HUES48 (cell line): ENCODE results near the gene CCNF.

Source experiments
- H3K27ac ChIP-seq: one replicate; pipeline ENCODE4 v1.7.0; 2013; ENCODE audit warnings: low read depth, low read length, inconsistent platforms
- H3K27me3 ChIP-seq: 2 replicates; pipeline ENCODE4 v1.6.1; 2013; ENCODE audit warnings: mild to moderate bottlenecking, low read length; ENCODE audit not compliant: control insufficient read depth, insufficient read depth
- H3K36me3 ChIP-seq: 2 replicates; pipeline ENCODE4 v1.6.1; 2013; ENCODE audit warnings: low read length; ENCODE audit not compliant: control insufficient read depth, insufficient read depth
- H3K4me1 ChIP-seq: 2 replicates; pipeline ENCODE4 v1.6.1; 2013; ENCODE audit warnings: mild to moderate bottlenecking, low read length; ENCODE audit not compliant: control insufficient read depth, insufficient read depth
- H3K4me3 ChIP-seq: 2 replicates; pipeline ENCODE4 v1.5.1; 2013; ENCODE audit warnings: mild to moderate bottlenecking, low read depth, low read length
- H3K9ac ChIP-seq: 2 replicates; pipeline ENCODE4 v1.6.1; 2013; ENCODE audit warnings: mild to moderate bottlenecking, low read depth, low read length, moderate library complexity
- H3K9me3 ChIP-seq: 2 replicates; pipeline ENCODE4 v1.6.1; 2013; ENCODE audit warnings: low read length; ENCODE audit not compliant: control insufficient read depth, insufficient read depth

Gene CCNF

DNA sequence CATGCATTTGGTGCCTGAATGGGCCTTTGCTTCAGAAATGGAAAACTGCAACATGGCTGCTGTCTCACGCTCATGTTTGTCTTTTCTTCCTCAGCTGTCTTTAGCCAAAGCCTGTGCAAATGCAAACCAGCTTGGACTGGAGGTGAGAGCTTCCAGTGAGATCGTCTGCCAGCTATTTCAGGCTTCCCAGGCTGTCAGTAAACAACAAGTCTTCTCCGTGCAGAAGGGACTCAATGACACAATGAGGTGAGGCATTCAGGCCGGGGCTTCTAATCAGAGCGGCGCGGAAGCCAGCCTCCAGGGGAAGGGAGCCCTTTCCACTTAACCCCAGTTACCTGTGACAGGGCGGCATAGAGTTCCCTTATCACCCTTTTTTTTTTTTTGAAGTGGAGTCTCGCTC, 14.3 kb downstream of the CCNF start:
- Histone ChIP-seq H3K9ac (no peak overlapping the region), H3K27ac (no peak overlapping the region), H3K36me3 (peaks cover 76% of the 10 kb centered on the region), H3K4me3 (no peak overlapping the region), H3K9me3 (no peaks in the 10 kb centered on the region), H3K4me1 (no peaks in the 10 kb centered on the region), H3K27me3 (no peaks in the 10 kb centered on the region)

DNA sequence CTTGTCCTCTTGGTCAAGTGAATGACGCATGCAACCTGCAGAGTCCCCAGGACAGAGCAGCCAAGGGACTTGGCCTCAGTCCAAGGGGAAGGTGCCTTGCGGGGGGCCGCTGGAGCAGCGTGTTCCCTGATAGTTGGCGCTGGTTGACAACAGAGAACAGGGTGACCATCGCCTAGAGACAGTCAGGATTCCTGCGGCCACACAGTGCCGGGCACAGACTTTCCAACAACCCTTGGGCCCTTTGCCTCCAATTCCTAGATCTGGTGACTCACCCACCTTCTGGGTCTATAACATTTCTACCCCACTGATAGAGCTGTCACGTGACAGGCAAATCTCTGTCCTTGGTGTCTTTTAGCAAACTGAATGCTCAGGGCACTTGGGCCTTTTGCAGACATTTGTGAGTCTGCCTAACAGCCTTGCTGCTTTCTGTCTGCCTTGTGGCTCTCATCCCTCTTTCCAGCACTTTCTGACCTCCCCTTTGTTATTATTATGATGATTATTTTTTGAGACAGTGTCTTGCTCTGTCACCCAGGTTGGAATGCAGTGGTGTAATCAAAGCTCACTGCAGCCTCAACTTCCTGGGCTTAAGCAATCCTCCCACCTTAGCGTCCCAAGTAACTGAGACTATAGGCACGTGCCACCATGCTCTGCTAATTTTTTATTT, 18.8 kb downstream of the CCNF start:
- Histone ChIP-seq H3K9ac (no peak overlapping the region), H3K36me3 (peaks cover 87% of the 10 kb centered on the region), H3K9me3 (no peaks in the 10 kb centered on the region), H3K4me3 (no peak overlapping the region), H3K4me1 (no peaks in the 10 kb centered on the region), H3K27ac (no peak overlapping the region), H3K27me3 (no peaks in the 10 kb centered on the region)

DNA sequence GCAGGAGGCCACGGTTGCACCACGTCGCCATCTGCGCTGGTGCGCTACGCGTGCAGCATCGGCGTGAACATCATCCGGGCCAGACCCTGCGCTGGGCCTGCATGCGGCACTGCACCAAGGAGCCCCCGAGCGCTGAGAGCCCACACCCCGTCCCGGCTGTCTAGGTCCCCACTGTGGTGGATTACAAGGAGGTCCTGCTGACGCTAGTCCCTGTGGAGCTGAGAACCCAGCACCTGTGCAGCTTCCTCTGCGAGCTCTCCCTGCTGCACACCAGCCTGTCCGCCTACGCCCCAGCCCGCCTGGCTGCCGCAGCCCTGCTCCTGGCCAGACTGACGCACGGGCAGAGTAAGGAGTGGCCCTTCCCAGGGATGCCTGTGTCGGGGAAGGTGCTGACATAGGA, 19.9 kb downstream of the CCNF start:
- H3K4me1 ChIP-seq: no peaks in the 10 kb centered on the region
- no peaks in the 10 kb centered on the region for H3K9me3 ChIP-seq
- no peak overlapping the region for H3K9ac ChIP-seq
- no peak overlapping the region for H3K4me3 ChIP-seq
- H3K27me3 ChIP-seq: no peaks in the 10 kb centered on the region
- no peak overlapping the region for H3K27ac ChIP-seq
- H3K36me3 ChIP-seq: peaks cover 91% of the 10 kb centered on the region

- no peak overlapping the region for H3K9ac ChIP-seq
- no peaks in the 10 kb centered on the region for H3K27me3 ChIP-seq
- H3K4me1 ChIP-seq: no peaks in the 10 kb centered on the region
- peaks cover 92% of the 10 kb centered on the region for H3K36me3 ChIP-seq
- no peak overlapping the region for H3K27ac ChIP-seq
- H3K9me3 ChIP-seq: no peaks in the 10 kb centered on the region
- no peak overlapping the region for H3K4me3 ChIP-seq
Measured at GRCh38 chr16:2450535-2450934, 21.3 kb downstream of the CCNF start.

GRCh38 chr16:2450975-2451381, 21.7 kb downstream of the CCNF start:
- Histone ChIP-seq H3K9me3 (no peaks in the 10 kb centered on the region), H3K27me3 (no peaks in the 10 kb centered on the region), H3K27ac (no peak overlapping the region), H3K36me3 (peaks cover 92% of the 10 kb centered on the region), H3K9ac (no peak overlapping the region), H3K4me1 (no peaks in the 10 kb centered on the region), H3K4me3 (no peak overlapping the region)

- no peaks in the 10 kb centered on the region for H3K4me1 ChIP-seq
- H3K9ac ChIP-seq: no peak overlapping the region
- H3K36me3 ChIP-seq: peaks cover 92% of the 10 kb centered on the region
- no peak overlapping the region for H3K27ac ChIP-seq
- no peaks in the 10 kb centered on the region for H3K27me3 ChIP-seq
- H3K9me3 ChIP-seq: no peaks in the 10 kb centered on the region
- no peak overlapping the region for H3K4me3 ChIP-seq
Measured at GRCh38 chr16:2451851-2452320, 22.6 kb downstream of the CCNF start.

DNA sequence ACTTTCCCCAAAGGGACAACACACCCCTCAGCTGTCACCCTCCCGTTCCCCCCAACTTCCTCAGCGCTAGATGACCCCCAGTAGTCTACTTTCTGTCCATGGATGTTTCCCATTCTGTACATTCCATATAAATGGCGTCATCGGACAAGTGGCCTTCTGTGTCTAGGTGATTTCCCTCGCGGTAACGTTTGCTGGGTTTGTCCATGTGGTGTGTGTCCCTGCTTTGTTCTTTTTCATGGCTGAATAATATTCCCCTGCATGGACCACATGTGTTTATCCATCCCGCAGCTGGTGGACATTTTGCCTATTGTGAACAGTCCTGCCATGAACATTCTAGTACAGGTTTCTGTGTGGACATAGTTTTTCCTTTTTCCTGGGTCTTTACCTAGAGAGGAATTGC, 23.4 kb downstream of the CCNF start:
- peaks cover 94% of the 10 kb centered on the region for H3K36me3 ChIP-seq
- no peak overlapping the region for H3K9ac ChIP-seq
- no peaks in the 10 kb centered on the region for H3K4me1 ChIP-seq
- no peak overlapping the region for H3K27ac ChIP-seq
- H3K4me3 ChIP-seq: no peak overlapping the region
- H3K27me3 ChIP-seq: no peaks in the 10 kb centered on the region
- no peaks in the 10 kb centered on the region for H3K9me3 ChIP-seq

DNA sequence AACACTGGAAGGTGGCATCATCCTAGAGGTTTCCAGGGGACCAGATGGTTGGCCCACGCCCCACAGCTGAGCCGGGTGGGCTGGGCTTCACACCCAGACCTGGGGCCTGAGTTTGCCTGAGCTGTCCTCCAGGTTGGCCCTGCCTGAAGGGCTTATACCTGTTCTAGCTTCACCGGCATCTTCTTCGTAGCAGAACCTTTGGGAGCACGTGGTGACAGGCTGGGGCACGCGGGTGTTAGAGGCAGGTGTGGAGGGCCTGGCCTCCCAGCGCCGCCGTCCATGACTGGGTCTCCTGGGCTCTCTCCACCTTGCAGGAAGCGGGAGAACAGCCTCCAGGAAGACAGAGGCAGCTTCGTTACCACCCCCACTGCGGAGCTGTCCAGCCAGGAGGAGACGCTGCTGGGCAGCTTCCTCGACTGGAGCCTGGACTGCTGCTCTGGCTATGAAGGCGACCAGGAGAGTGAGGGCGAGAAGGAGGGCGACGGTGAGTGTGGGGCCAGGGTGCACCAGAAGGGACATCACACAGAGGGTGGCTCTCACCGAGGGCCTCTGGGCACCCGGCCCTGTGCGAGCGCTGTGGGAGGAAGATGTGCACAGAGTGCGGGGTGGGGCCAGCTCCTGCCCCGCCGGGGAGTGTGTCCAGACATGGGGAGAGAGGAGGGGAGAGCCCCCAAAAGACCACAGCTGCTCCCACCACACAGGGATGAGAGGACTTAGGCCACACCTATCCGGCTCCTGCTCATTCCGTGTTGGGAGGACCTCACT, 26.0 kb downstream of the CCNF start:
- Histone ChIP-seq H3K4me1 (no peaks in the 10 kb centered on the region), H3K27me3 (no peaks in the 10 kb centered on the region), H3K9ac (no peak overlapping the region), H3K36me3 (peaks cover 74% of the 10 kb centered on the region), H3K4me3 (no peak overlapping the region), H3K9me3 (no peaks in the 10 kb centered on the region), H3K27ac (no peak overlapping the region)

DNA sequence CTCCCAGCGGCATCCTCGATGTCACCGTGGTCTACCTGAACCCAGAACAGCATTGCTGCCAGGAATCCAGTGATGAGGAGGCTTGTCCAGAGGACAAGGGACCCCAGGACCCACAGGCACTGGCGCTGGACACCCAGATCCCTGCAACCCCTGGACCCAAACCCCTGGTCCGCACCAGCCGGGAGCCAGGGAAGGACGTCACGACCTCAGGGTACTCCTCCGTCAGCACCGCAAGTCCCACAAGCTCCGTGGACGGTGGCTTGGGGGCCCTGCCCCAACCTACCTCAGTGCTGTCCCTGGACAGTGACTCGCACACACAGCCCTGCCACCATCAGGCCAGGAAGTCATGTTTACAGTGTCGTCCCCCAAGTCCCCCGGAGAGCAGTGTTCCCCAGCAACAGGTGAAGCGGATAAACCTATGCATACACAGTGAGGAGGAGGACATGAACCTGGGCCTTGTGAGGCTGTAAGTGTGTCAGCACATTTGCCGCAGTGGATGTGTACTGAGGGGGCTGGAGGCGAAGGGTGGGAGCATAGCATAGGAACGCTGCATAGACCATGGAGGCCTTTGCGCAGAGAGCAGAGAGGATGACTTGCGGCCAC, 27.4 kb downstream of the CCNF start:
- H3K36me3 ChIP-seq: peaks cover 69% of the 10 kb centered on the region
- no peak overlapping the region for H3K4me3 ChIP-seq
- no peaks in the 10 kb centered on the region for H3K27me3 ChIP-seq
- H3K9me3 ChIP-seq: no peaks in the 10 kb centered on the region
- no peak overlapping the region for H3K9ac ChIP-seq
- H3K27ac ChIP-seq: no peak overlapping the region
- H3K4me1 ChIP-seq: 0 out of 2 replicates have a peak, but pooled peaks cover 4% of the 10 kb centered on the region

DNA sequence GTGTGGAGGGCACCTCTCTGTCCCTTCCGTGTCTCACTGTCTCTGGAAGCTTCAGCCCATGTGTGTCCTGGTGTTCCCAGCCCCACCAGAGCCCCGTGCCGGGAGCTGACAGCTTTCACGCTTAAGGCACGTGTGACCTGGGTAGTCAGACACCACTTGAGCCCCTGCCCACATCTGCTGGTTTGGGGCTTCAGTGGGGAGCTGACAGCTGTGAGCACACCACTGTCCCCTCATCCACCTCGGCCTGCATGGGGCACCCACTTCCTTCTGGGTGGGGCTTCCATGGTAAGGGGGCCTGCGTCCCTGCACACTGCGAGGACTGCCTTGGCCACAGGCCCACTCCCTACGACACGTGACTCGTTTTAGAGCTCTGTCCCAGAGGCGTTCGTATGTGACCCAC, 28.0 kb downstream of the CCNF start:
- peaks cover 69% of the 10 kb centered on the region for H3K36me3 ChIP-seq
- no peak overlapping the region for H3K27ac ChIP-seq
- no peak overlapping the region for H3K4me3 ChIP-seq
- H3K9me3 ChIP-seq: no peaks in the 10 kb centered on the region
- 0 out of 2 replicates have a peak, but pooled peaks cover 4% of the 10 kb centered on the region for H3K4me1 ChIP-seq
- H3K27me3 ChIP-seq: no peaks in the 10 kb centered on the region
- H3K9ac ChIP-seq: no peak overlapping the region

DNA sequence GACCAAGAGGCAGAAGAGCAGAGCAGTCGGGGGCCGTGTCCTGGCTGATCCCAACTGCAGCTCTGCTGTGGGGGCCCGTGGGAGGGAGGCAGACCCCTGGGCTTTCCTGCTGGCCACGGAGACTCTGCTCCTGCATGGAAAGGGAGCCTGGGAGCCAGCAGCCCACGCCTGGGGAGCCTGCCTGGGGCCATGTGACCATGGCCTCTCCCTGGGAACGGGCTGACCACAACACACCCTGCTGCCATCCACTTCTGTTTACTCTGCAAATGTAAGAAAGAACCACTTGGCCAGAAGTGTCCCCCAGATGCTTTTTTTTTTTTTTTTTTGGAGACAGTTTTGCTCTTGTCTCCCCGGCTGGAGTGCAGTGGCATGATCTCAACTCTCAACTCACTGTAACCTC, 28.7 kb downstream of the CCNF start:
- 0 out of 2 replicates have a peak, but pooled peaks cover 4% of the 10 kb centered on the region for H3K4me1 ChIP-seq
- no peaks in the 10 kb centered on the region for H3K27me3 ChIP-seq
- H3K36me3 ChIP-seq: peaks cover 68% of the 10 kb centered on the region
- no peak overlapping the region for H3K4me3 ChIP-seq
- H3K9me3 ChIP-seq: no peaks in the 10 kb centered on the region
- no peak overlapping the region for H3K9ac ChIP-seq
- no peak overlapping the region for H3K27ac ChIP-seq
